8988T (cell line): Measurements from ENCODE around the gene DHRS1.
A peak's percentile ranks its signal among the peaks of the same experiment; 100 is the strongest.

Experiments used
- DNase-seq: peaks from one replicate; pipeline ENCODE4 v3.0.0; 2011

Gene DHRS1

GRCh38 chr14:24241829-24242443, 57.6 kb downstream of the DHRS1 start:
- DNase-seq, result peak; percentile 79
